Jurkat, Clone E6-1 (cell line): ENCODE measurements around the gene ASPM. TPM values are rescaled to one million over a fixed set of nuclear protein-coding genes. Genes with fewer than 3 reads are reported as not detected.
A peak's percentile ranks its signal among the peaks of the same experiment; 100 is the strongest.

Experiments used
- DNase-seq: peaks from one replicate; pipeline ENCODE4 v3.0.0-alpha.2; 2011; ENCODE audit warnings: low read depth, low spot score
- H3K4me3 ChIP-seq: 2 replicates; pipeline ENCODE4 v1.5.1; 2011; ENCODE audit warnings: mild to moderate bottlenecking, low read length, control low read depth, moderate library complexity
- polyA plus RNA-seq: library from polyadenylated mRNA; unstranded; fragments of >200 nt; gene quantifications from one replicate; pipeline ENCODE4 v1.2.1, GENCODE V29; 2012; ENCODE audit warnings: missing spikeins; ENCODE audit not compliant: insufficient read length, insufficient read depth

Gene ASPM
- polyA plus RNA-seq = 51.4 TPM

GRCh38 chr1:197146101-197147095 is at the start of gene ASPM:
ASPM (minus strand) TSS chr1:197146669; CDS start chr1:197146437, 232 bp downstream.
- DNase-seq = peak; percentile 92

GRCh38 chr1:197195100-197195499 is 48.6 kb upstream of the ASPM start:
- DNase-seq = no peak
- no peak overlapping the region for H3K4me3 ChIP-seq

More at GRCh38 chr1:197146101-197147095, at the start of gene ASPM:
- peak within 1 kb of the TSS; percentile 93 for H3K4me3 ChIP-seq

GRCh38 chr1:197184190-197184589 is 37.7 kb upstream of the ASPM start:
- H3K4me3 ChIP-seq = no peak overlapping the region
- no peak for DNase-seq

GRCh38 chr1:197183195-197183748 is 36.8 kb upstream of the ASPM start:
- DNase-seq = no peak
- H3K4me3 ChIP-seq = no peak overlapping the region

- DNase-seq = no peak
- H3K4me3 ChIP-seq = no peak overlapping the region
These were observed 36.2 kb upstream of the ASPM start for GRCh38 chr1:197182716-197183115.

- no peak overlapping the region for H3K4me3 ChIP-seq
These were observed 35.5 kb upstream of the ASPM start for GRCh38 chr1:197181982-197182381.

GRCh38 chr1:197180252-197180878 is 33.9 kb upstream of the ASPM start:
- H3K4me3 ChIP-seq = no peak overlapping the region
- no peak for DNase-seq

More at GRCh38 chr1:197181982-197182381, 35.5 kb upstream of the ASPM start:
- no peak for DNase-seq

GRCh38 chr1:197178998-197179397 is 32.5 kb upstream of the ASPM start:
- no peak overlapping the region for H3K4me3 ChIP-seq
- no peak for DNase-seq

GRCh38 chr1:197174818-197175217 is 28.3 kb upstream of the ASPM start:
- DNase-seq = no peak
- no peak overlapping the region for H3K4me3 ChIP-seq

GRCh38 chr1:197173571-197174507 is 27.4 kb upstream of the ASPM start:
- no peak for DNase-seq
- no peak overlapping the region for H3K4me3 ChIP-seq

- DNase-seq = no peak
- H3K4me3 ChIP-seq = no peak overlapping the region
These were observed 25.1 kb upstream of the ASPM start for GRCh38 chr1:197171531-197171930.

GRCh38 chr1:197170538-197170937 is 24.1 kb upstream of the ASPM start:
- no peak for DNase-seq

GRCh38 chr1:197159461-197159860 is 13.0 kb upstream of the ASPM start:
- H3K4me3 ChIP-seq = no peak overlapping the region
- DNase-seq = no peak

More at GRCh38 chr1:197170538-197170937, 24.1 kb upstream of the ASPM start:
- no peak overlapping the region for H3K4me3 ChIP-seq

GRCh38 chr1:197156692-197157091 is 10.2 kb upstream of the ASPM start:
- no peak overlapping the region for H3K4me3 ChIP-seq
- DNase-seq = no peak

GRCh38 chr1:197152662-197153061 is 6.2 kb upstream of the ASPM start:
- no peak for DNase-seq
- H3K4me3 ChIP-seq = no peak overlapping the region

GRCh38 chr1:197151185-197151584 is 4.7 kb upstream of the ASPM start:
- no peak for DNase-seq

GRCh38 chr1:197150336-197151005 is 4.0 kb upstream of the ASPM start:
- DNase-seq = no peak
- H3K4me3 ChIP-seq = no peak overlapping the region

More at GRCh38 chr1:197151185-197151584, 4.7 kb upstream of the ASPM start:
- no peak overlapping the region for H3K4me3 ChIP-seq

- DNase-seq = no peak
- H3K4me3 ChIP-seq = no peak overlapping the region
These were observed 2.9 kb upstream of the ASPM start for GRCh38 chr1:197149340-197149739.
